Activated CD4-positive, alpha-beta T cell treated with anti-CD3 and anti-CD28 coated beads for 1 hour (primary cell): ENCODE data around the gene KCNIP4.

Experiments used
- DNase-seq: peaks from one replicate; pipeline ENCODE4 v3.0.0-alpha.2; 2020

The KCNIP4 gene

GRCh38 chr4:21835712-21836111, 112.9 kb downstream of the KCNIP4 start:
- DNase-seq, result no peak

GRCh38 chr4:21830272-21830671, 118.3 kb downstream of the KCNIP4 start:
- no peak for DNase-seq

GRCh38 chr4:21827575-21827974, 121.0 kb downstream of the KCNIP4 start:
- DNase-seq, result no peak

- DNase-seq, result no peak
Observed at GRCh38 chr4:21826071-21826470, 122.5 kb downstream of the KCNIP4 start.

- no peak for DNase-seq
Observed at GRCh38 chr4:21819086-21819485, 129.5 kb downstream of the KCNIP4 start.

GRCh38 chr4:21815651-21816377, 132.8 kb downstream of the KCNIP4 start:
- no peak for DNase-seq

GRCh38 chr4:21811565-21811964, 137.0 kb downstream of the KCNIP4 start:
- DNase-seq, result no peak

GRCh38 chr4:21806991-21807390, 141.6 kb downstream of the KCNIP4 start:
- DNase-seq, result no peak

- DNase-seq, result no peak
Observed at GRCh38 chr4:21802406-21802805, 146.2 kb downstream of the KCNIP4 start.

GRCh38 chr4:21801661-21802385, 146.7 kb downstream of the KCNIP4 start:
- DNase-seq, result no peak

GRCh38 chr4:21795091-21795490, 153.5 kb downstream of the KCNIP4 start:
- DNase-seq, result no peak

GRCh38 chr4:21792736-21793135, 155.8 kb downstream of the KCNIP4 start:
- DNase-seq, result no peak

- no peak for DNase-seq
Observed at GRCh38 chr4:21790438-21791029, 158.0 kb downstream of the KCNIP4 start.

GRCh38 chr4:21780148-21780547, 168.4 kb downstream of the KCNIP4 start:
- DNase-seq, result no peak

GRCh38 chr4:21778702-21779101, 169.9 kb downstream of the KCNIP4 start:
- DNase-seq, result no peak

- DNase-seq, result no peak
Observed at GRCh38 chr4:21775703-21776102, 172.9 kb downstream of the KCNIP4 start.

GRCh38 chr4:21769404-21770147, 179.0 kb downstream of the KCNIP4 start:
- no peak for DNase-seq

GRCh38 chr4:21768349-21769310, 179.9 kb downstream of the KCNIP4 start:
- no peak for DNase-seq

- DNase-seq, result no peak
Observed at GRCh38 chr4:21765810-21766407, 182.7 kb downstream of the KCNIP4 start.

GRCh38 chr4:21763855-21764254, 184.7 kb downstream of the KCNIP4 start:
- DNase-seq, result no peak

- no peak for DNase-seq
Observed at GRCh38 chr4:21757248-21757647, 191.3 kb downstream of the KCNIP4 start.
